Panc1 (cell line): ENCODE data around the gene GPR32. TPM values are rescaled to one million over a fixed set of nuclear protein-coding genes. Genes with fewer than 3 reads are reported as not detected.

Source experiments
- ATAC-seq: fragments of 200-7000 bp; cut with Tn5 transposase; 2 replicates; pipeline ENCODE4 v1.9.1; 2020; ENCODE audit warnings: mild to moderate bottlenecking, moderate library complexity
- BruUV-seq: library from RNA; stranded (reverse); fragments of 400-500 nt; replicated peaks from 2 replicates; lab custom pipeline; 2021; lab: Mats Ljungman, UMichigan
- CTCF ChIA-PET: fragments of 300-600 bp; sonication (Branson Sonifier 250); formaldehyde crosslinking; loops from one replicate; lab custom pipeline; 2022; ENCODE audit warnings: antibody characterized with exemption; lab: Charles Lee
- POLR2A ChIA-PET: fragments of 300-600 bp; sonication (Branson Sonifier 250); formaldehyde crosslinking; loops from one replicate; lab custom pipeline; 2022; ENCODE audit warnings: antibody characterized with exemption; lab: Charles Lee
- DNase-seq: peaks from one replicate; pipeline ENCODE4 v3.0.0-alpha.2; 2010; ENCODE audit warnings: low read depth, low spot score
- H3K27ac ChIP-seq: 2 replicates; pipeline ENCODE4 v1.5.1; 2011; ENCODE audit warnings: mild to moderate bottlenecking, low read length, inconsistent platforms
- H3K27me3 ChIP-seq: fragments of 200-500 bp; sonication (Bioruptor generic); 2 replicates; pipeline ENCODE4 v1.6.0; 2014; ENCODE audit warnings: low read length, inconsistent platforms; ENCODE audit not compliant: control insufficient read depth, insufficient read depth
- H3K36me3 ChIP-seq: fragments of 200-500 bp; sonication (Bioruptor generic); 2 replicates; pipeline ENCODE4 v1.5.1; 2014; ENCODE audit warnings: inconsistent platforms, mild to moderate bottlenecking, low read length, moderate library complexity; ENCODE audit not compliant: control insufficient read depth, insufficient read depth
- H3K4me1 ChIP-seq: 2 replicates; pipeline ENCODE4 v1.5.1; 2011; ENCODE audit warnings: inconsistent platforms, mild to moderate bottlenecking, low read length, moderate library complexity; ENCODE audit not compliant: control insufficient read depth, insufficient read depth
- H3K4me3 ChIP-seq, 2 experiments: 2 replicates each; pipeline ENCODE4 v1.5.1; 2011 to 2012; ENCODE audit warnings: low read depth in 2 of 2, low read length in 2 of 2, mild to moderate bottlenecking in 2 of 2, inconsistent platforms in 1 of 2, moderate library complexity in 1 of 2
- H3K9me3 ChIP-seq: fragments of 200-500 bp; sonication (Bioruptor generic); 2 replicates; pipeline ENCODE4 v1.5.1; 2014; ENCODE audit warnings: low read depth, mild to moderate bottlenecking, inconsistent platforms, low read length, moderate library complexity; ENCODE audit not compliant: control insufficient read depth, insufficient read depth
- POLR2AphosphoS5 ChIP-seq: IDR thresholded peaks from 2 replicates; pipeline ENCODE4 v1.6.1; 2012; ENCODE audit warnings: mild to moderate bottlenecking, low read depth, low read length, moderate library complexity
- REST ChIP-seq, 2 experiments: IDR thresholded peaks; 2 replicates each; pipeline ENCODE4 v1.6.1; 2011 to 2012; ENCODE audit warnings: low read depth in 2 of 2, control low read depth in 1 of 2, low read length in 1 of 2, mild to moderate bottlenecking in 1 of 2, moderate library complexity in 1 of 2; ENCODE audit not compliant: insufficient read depth in 1 of 2
- SIN3A ChIP-seq: IDR thresholded peaks from 2 replicates; pipeline ENCODE4 v1.6.1; 2012; ENCODE audit warnings: low read depth, mild to moderate bottlenecking, low read length, moderate library complexity, borderline replicate concordance; ENCODE audit not compliant: insufficient read depth
- TCF7L2 ChIP-seq: IDR thresholded peaks from 2 replicates; pipeline ENCODE4 v1.6.1; 2011; ENCODE audit warnings: mild to moderate bottlenecking, low read depth, low read length, inconsistent platforms
- in situ Hi-C: cut with HindIII; loops from 2 replicates; pipeline ENCODE4 v1.10.0; 2016; ENCODE audit warnings: low sequenced_read_pairs, low pct_unique_long_range_greater_than_20kb
- intact Hi-C: fragments of 100-400 bp; cut with micrococcal nuclease; formaldehyde crosslinking; loops from one replicate; pipeline ENCODE4 v1.10.0; 2022; ENCODE audit not compliant: unreplicated experiment
- total RNA-seq: library from RNA; stranded (reverse); gene quantifications from one replicate; pipeline ENCODE4 v1.2.1, GENCODE V29; 2021; ENCODE audit not compliant: unreplicated experiment
- TF ChIP-seq, protein P1 (sequence below): fragments of 450-650 bp; IDR thresholded peaks from 2 replicates; pipeline ENCODE4 v1.5.1; 2017; ENCODE audit warnings: mild to moderate bottlenecking

Gene GPR32
- total RNA-seq, 1 experiment from 2014 or later = not detected

DNA sequence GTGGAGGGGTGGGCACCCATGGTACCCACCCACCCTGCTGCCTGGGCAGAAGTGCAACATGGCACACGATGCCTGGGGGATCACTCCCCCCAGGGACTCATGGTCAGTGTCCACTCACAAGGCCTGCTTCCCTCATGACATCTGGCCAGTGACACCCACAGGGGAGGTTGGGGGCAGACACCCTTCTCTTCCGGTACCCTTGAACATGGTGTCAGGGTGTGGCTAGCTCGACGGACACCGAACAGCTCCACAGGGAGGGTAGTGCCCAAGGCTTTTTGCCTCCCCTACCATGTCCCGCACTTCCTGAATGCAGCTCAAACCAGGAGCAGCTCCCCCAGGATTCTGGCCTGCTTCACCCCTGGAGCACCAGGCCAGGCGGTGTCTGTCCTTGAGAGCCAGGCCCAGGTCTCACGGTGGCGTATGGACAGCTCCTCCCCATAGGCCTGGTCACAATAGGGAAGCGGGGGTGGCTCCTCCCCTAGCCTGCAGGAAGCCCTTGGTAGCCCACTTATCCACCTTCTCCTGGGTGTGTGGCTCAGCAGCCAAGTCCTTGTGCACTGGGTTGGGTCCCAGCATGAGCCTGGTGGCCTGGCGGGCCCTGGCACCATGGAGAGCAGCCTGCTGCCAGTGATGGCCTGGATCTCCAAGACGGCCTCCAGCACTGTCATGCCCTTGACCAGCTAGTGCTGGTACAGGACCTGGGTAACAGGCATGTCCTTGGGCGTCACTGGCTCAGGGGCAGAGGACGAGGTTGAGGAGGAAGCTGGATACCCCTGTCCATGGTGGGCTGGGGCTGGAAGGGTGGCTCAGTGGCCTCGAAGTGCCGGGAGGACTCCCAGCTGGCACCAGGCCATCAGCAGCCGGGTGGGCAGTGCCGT lies 27.8 kb downstream of the GPR32 start:
- no peak for ATAC-seq
- BruUV-seq = no TSS peak

DNA sequence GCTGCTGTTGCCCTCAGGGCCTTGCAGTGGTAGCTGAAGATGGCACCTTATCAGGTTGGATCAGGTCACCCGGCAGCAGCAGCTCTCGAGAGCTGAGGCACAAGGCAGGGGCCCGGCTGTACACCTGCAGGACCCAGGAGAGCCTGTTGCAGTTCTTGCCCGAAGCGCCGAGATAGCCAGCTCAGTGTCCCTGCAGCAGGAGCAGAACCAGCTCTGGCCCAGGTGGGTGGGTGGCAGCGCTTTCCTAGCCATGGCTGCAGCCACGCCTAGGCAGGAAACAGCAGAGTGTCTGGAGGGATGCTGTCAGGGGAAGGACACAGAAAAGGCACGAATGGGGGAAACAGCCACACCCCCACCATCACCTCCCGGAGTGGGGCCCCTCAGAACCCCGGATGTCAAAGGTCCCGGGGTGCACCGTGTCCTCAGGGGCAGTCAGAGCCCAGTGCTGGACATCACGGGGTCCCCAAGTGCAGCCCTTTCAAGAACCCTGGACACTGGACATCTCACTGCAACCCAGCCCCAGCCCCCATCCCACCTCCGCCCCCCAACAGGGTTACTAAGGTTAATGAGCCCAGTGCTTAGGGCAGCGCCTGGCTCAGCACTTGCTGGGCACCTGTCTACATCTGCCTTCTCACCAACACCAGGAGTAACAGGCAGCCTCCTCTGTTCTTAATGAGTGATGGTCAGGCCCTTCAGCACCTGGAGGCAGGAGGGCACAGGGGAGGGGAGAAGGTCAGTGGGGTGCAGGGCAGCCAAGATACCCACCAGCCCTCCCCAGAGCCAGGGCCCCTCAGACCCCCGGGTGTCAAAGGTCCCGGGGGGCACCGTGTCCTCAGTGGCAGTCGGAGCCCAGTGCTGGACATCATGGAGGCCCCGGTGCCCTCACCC lies 28.6 kb downstream of the GPR32 start:
- POLR2A ChIA-PET = no interaction called here

More for the DNA sequence above, 27.8 kb downstream of the GPR32 start:
- POLR2A ChIA-PET = no interaction called here
- TF ChIP-seq REST (IDR thresholded peaks at IDR 0.05; ENCODE audit: insufficient read depth in 1 of 2, low read depth in 2 of 2, low read length in 1 of 2) (peak; percentile 73 to 84), TCF7L2 (no peak)
- Histone ChIP-seq H3K4me3 (no peak overlapping the region), H3K36me3 (peaks cover 3% of the 10 kb centered on the region; the same call in 1 of the 2 replicates), H3K27ac (no peak overlapping the region), H3K27me3 (no peaks in the 10 kb centered on the region), H3K4me1 (peaks cover 8% of the 10 kb centered on the region), H3K9me3 (no peaks in the 10 kb centered on the region)
- in situ Hi-C loops = no loop called here
- CTCF ChIA-PET = no interaction called here
- intact Hi-C loops = loop anchor here (5.0 kb wide), 1 partner anchor 124 kb away; no protein-coding TSS in a partner anchor
- no peak for DNase-seq

More for the DNA sequence above, 28.6 kb downstream of the GPR32 start:
- BruUV-seq = no TSS peak
- H3K4me1 ChIP-seq = peaks cover 8% of the 10 kb centered on the region
- TF ChIP-seq, protein P1, sequence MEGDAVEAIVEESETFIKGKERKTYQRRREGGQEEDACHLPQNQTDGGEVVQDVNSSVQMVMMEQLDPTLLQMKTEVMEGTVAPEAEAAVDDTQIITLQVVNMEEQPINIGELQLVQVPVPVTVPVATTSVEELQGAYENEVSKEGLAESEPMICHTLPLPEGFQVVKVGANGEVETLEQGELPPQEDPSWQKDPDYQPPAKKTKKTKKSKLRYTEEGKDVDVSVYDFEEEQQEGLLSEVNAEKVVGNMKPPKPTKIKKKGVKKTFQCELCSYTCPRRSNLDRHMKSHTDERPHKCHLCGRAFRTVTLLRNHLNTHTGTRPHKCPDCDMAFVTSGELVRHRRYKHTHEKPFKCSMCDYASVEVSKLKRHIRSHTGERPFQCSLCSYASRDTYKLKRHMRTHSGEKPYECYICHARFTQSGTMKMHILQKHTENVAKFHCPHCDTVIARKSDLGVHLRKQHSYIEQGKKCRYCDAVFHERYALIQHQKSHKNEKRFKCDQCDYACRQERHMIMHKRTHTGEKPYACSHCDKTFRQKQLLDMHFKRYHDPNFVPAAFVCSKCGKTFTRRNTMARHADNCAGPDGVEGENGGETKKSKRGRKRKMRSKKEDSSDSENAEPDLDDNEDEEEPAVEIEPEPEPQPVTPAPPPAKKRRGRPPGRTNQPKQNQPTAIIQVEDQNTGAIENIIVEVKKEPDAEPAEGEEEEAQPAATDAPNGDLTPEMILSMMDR = no peak
- TF ChIP-seq POLR2AphosphoS5 (no peak), SIN3A (no peak), REST (IDR thresholded peaks at IDR 0.05; ENCODE audit: insufficient read depth in 1 of 2, low read depth in 2 of 2, low read length in 1 of 2) (no peak), TCF7L2 (no peak)
- H3K27ac ChIP-seq = no peak overlapping the region
- peaks cover 10% of the 10 kb centered on the region for H3K36me3 ChIP-seq
- DNase-seq (no peak), ATAC-seq (no peak)
- intact Hi-C loops = loop anchor here (5.0 kb wide), 1 partner anchor 123 kb away; no protein-coding TSS in a partner anchor
- H3K9me3 ChIP-seq = no peaks in the 10 kb centered on the region
- CTCF ChIA-PET = no interaction called here
- in situ Hi-C loops = no loop called here
- H3K27me3 ChIP-seq = no peaks in the 10 kb centered on the region
- no peak overlapping the region for H3K4me3 ChIP-seq
